ENCODE measurements around the gene UPK3A.

- no peak for TF ChIP-seq CTCF (IDR thresholded peaks at IDR 0.05)
- no peak for TF ChIP-seq POLR2A (IDR thresholded peaks at IDR 0.05)
These were observed 25.7 kb downstream of the UPK3A start for GRCh38 chr22:45310331-45310976.

Data from breast epithelium (tissue), 3 donors.